Activated CD8-positive, alpha-beta memory T cell treated with anti-CD3 and anti-CD28 coated beads, Interleukin-2, amount 50 U/mL, for 1 hour (primary cell): ENCODE results near the gene SH2D4B.

ENCODE experiments used
- DNase-seq: peaks from one replicate; pipeline ENCODE4 v3.0.0-alpha.2; 2020; ENCODE audit errors: extremely low read depth

SH2D4B gene

GRCh38 chr10:80537736-80538480 lies at the start of gene SH2D4B:
Gene SH2D4B (plus strand): TSS chr10:80537902. CDS start chr10:80538332, 430 bp downstream.
- DNase-seq, result no peak

- no peak for DNase-seq
Observed at GRCh38 chr10:80488539-80489066, 49.1 kb upstream of the SH2D4B start.

GRCh38 chr10:80489371-80490112 lies 48.2 kb upstream of the SH2D4B start:
- DNase-seq, result no peak

GRCh38 chr10:80491251-80492102 lies 46.2 kb upstream of the SH2D4B start:
- DNase-seq, result no peak

GRCh38 chr10:80492848-80493521 lies 44.7 kb upstream of the SH2D4B start:
- no peak for DNase-seq

GRCh38 chr10:80493522-80494051 lies 44.1 kb upstream of the SH2D4B start:
- DNase-seq, result no peak

- no peak for DNase-seq
Observed at GRCh38 chr10:80496555-80497172, 41.0 kb upstream of the SH2D4B start.

GRCh38 chr10:80497187-80498077 lies 40.3 kb upstream of the SH2D4B start:
- DNase-seq, result no peak

- DNase-seq, result no peak
Observed at GRCh38 chr10:80498078-80498832, 39.4 kb upstream of the SH2D4B start.

GRCh38 chr10:80498833-80499741 lies 38.6 kb upstream of the SH2D4B start:
- no peak for DNase-seq

GRCh38 chr10:80500572-80501380 lies 36.9 kb upstream of the SH2D4B start:
- no peak for DNase-seq

- no peak for DNase-seq
Observed at GRCh38 chr10:80501381-80501912, 36.3 kb upstream of the SH2D4B start.

- DNase-seq, result no peak
Observed at GRCh38 chr10:80501913-80502521, 35.7 kb upstream of the SH2D4B start.

- DNase-seq, result no peak
Observed at GRCh38 chr10:80502621-80503583, 34.8 kb upstream of the SH2D4B start.

- DNase-seq, result no peak
Observed at GRCh38 chr10:80503584-80504157, 34.0 kb upstream of the SH2D4B start.
